Testis (tissue), 3 donors: ENCODE results near the gene MTERF4. TPM values are rescaled to one million over a fixed set of nuclear protein-coding genes. Genes with fewer than 3 reads are reported as not detected.

Source experiments
- DNase-seq: peaks from one replicate; pipeline ENCODE4 v3.0.0-alpha.2; 2019
- H3K27ac ChIP-seq, 2 donors: fragments of 200-600 bp; sonication (generic); one replicate each; pipeline ENCODE4 v1.5.1; 2019
- H3K27me3 ChIP-seq: fragments of 200-600 bp; sonication (generic); one replicate; pipeline ENCODE4 v1.5.1; 2019
- H3K36me3 ChIP-seq: fragments of 200-600 bp; sonication (generic); one replicate; pipeline ENCODE4 v1.5.1; 2017; ENCODE audit warnings: low read depth; ENCODE audit errors: missing control alignments
- H3K4me1 ChIP-seq: fragments of 200-600 bp; sonication (generic); one replicate; pipeline ENCODE4 v1.5.1; 2019
- H3K4me3 ChIP-seq, 2 donors: fragments of 200-600 bp; sonication (generic); one replicate each; pipeline ENCODE4 v1.5.1; 2017 to 2019
- H3K9me3 ChIP-seq: fragments of 200-600 bp; sonication (generic); one replicate; pipeline ENCODE4 v1.5.1; 2017
- POLR2A ChIP-seq: fragments of 450-650 bp; IDR thresholded peaks from one replicate; pipeline ENCODE4 v1.6.1; 2017; ENCODE audit warnings: antibody characterized with exemption, mild to moderate bottlenecking, moderate library complexity
- WGBS, 2 donors: methylation state at CpG; one replicate each; pipeline ENCODE4 v1.1.5; 2018; 5-methylcytosine and 5-hydroxymethylcytosine counted together
- intact Hi-C: fragments of 100-400 bp; cut with DNase I; formaldehyde crosslinking; loops from one replicate; pipeline ENCODE4 v1.15.1; 2023; ENCODE audit warnings: low total_unique reads
- polyA plus RNA-seq: library from polyadenylated mRNA; stranded (reverse); fragments of 350-450 nt; fragmentation: Illumina TruSeq; extraction: RNeasy Lipid Tissue Mini Kit (QIAGEN cat#74804); gene quantifications from one replicate; pipeline ENCODE4 v1.2.3, GENCODE V29; 2014; ENCODE audit warnings: low read depth, low replicate concordance; ENCODE audit not compliant: insufficient read depth
- total RNA-seq, 2 donors: library from RNA; depleted of rRNA; stranded (reverse); fragments of >200 nt; gene quantifications; one replicate each; pipeline ENCODE4 v1.2.3, GENCODE V29; 2016
- TF ChIP-seq, protein P1 (sequence below), 3 experiments: fragments of 450-650 bp in 2 of 3; fragments of 200-600 bp in 1 of 3; sonication (generic) in 1 of 3; IDR thresholded peaks; one replicate each; pipeline ENCODE4 v1.5.1; 2016 to 2019; ENCODE audit warnings: antibody characterized with exemption in 3 of 3, mild to moderate bottlenecking in 2 of 3, moderate library complexity in 1 of 3

MTERF4 gene
- total and polyA plus RNA-seq, 3 donors from 2014 or later, result 26.4 to 40.6 (median 37.3) TPM

DNA sequence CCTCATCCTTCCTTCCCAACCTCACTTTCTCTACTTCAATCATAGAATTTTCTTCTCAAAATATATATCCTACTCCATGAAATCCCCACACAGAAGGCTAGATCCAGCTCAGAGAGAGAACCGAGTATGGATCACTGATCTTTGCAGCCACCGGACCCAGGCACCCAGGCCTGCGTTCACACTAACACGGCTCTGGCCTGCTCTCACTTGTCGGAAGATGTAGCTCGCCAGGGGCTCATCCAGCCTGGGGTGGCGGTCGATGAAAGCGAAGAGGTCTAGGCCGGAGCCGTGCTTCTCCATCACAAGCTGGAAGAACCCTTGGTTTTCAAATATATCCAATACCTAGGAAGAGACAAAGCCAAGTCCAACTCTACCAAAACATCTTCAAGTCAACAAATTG lies 12.7 kb upstream of the MTERF4 start:
- no peak for DNase-seq
- H3K36me3 ChIP-seq, result no peaks in the 10 kb centered on the region
- 95 to 97% methylated on average over 11 of the region's 11 CpGs for WGBS, 2 donors
- H3K27ac ChIP-seq, result no peak overlapping the region
- TF ChIP-seq POLR2A, result no peak
- no peaks in the 10 kb centered on the region for H3K4me1 ChIP-seq
- no peaks in the 10 kb centered on the region for H3K9me3 ChIP-seq
- intact Hi-C loops, result no loop called here
- H3K27me3 ChIP-seq, result no peaks in the 10 kb centered on the region
- H3K4me3 ChIP-seq, result no peak overlapping the region

- H3K36me3 ChIP-seq, result no peaks in the 10 kb centered on the region
- no peaks in the 10 kb centered on the region for H3K27me3 ChIP-seq
- no peak overlapping the region for H3K27ac ChIP-seq
- intact Hi-C loops, result no loop called here
- no peak for DNase-seq
- no peaks in the 10 kb centered on the region for H3K4me1 ChIP-seq
- WGBS, 2 donors, result 86 to 90% methylated on average over 8 of the region's 8 CpGs
- H3K4me3 ChIP-seq, result no peak overlapping the region
- H3K9me3 ChIP-seq, result no peaks in the 10 kb centered on the region
- TF ChIP-seq POLR2A, result no peak
- TF ChIP-seq, protein P1, sequence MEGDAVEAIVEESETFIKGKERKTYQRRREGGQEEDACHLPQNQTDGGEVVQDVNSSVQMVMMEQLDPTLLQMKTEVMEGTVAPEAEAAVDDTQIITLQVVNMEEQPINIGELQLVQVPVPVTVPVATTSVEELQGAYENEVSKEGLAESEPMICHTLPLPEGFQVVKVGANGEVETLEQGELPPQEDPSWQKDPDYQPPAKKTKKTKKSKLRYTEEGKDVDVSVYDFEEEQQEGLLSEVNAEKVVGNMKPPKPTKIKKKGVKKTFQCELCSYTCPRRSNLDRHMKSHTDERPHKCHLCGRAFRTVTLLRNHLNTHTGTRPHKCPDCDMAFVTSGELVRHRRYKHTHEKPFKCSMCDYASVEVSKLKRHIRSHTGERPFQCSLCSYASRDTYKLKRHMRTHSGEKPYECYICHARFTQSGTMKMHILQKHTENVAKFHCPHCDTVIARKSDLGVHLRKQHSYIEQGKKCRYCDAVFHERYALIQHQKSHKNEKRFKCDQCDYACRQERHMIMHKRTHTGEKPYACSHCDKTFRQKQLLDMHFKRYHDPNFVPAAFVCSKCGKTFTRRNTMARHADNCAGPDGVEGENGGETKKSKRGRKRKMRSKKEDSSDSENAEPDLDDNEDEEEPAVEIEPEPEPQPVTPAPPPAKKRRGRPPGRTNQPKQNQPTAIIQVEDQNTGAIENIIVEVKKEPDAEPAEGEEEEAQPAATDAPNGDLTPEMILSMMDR (IDR thresholded peaks at IDR 0.05), result no peak
Measured at GRCh38 chr2:241112592-241112991, 10.5 kb upstream of the MTERF4 start.

GRCh38 chr2:241112046-241112445 lies 10.0 kb upstream of the MTERF4 start:
- intact Hi-C loops, result no loop called here
- Histone ChIP-seq H3K4me1 (no peaks in the 10 kb centered on the region), H3K27ac (no peak overlapping the region), H3K9me3 (no peaks in the 10 kb centered on the region), H3K4me3 (no peak overlapping the region), H3K27me3 (no peaks in the 10 kb centered on the region), H3K36me3 (no peaks in the 10 kb centered on the region)
- TF ChIP-seq, protein P1 (IDR thresholded peaks at IDR 0.05), result no peak
- no peak for TF ChIP-seq POLR2A
- DNase-seq, result no peak
- WGBS, 2 donors, result 97% methylated on average over 17 of the region's 17 CpGs

- intact Hi-C loops, result no loop called here
- Histone ChIP-seq H3K4me1 (no peaks in the 10 kb centered on the region), H3K9me3 (no peaks in the 10 kb centered on the region), H3K27me3 (no peaks in the 10 kb centered on the region), H3K27ac (no peak overlapping the region), H3K36me3 (no peaks in the 10 kb centered on the region), H3K4me3 (no peak overlapping the region)
- TF ChIP-seq, protein P1 (IDR thresholded peaks at IDR 0.05), result no peak
- TF ChIP-seq POLR2A, result no peak
- 88 to 93% methylated on average over 9 of the region's 9 CpGs for WGBS, 2 donors
- DNase-seq, result no peak
Measured at GRCh38 chr2:241111440-241111805, 9.3 kb upstream of the MTERF4 start.

GRCh38 chr2:241110607-241111439 lies 8.7 kb upstream of the MTERF4 start:
- no peaks in the 10 kb centered on the region for H3K9me3 ChIP-seq
- no peak for DNase-seq
- no peaks in the 10 kb centered on the region for H3K27me3 ChIP-seq
- intact Hi-C loops, result no loop called here
- H3K4me1 ChIP-seq, result no peaks in the 10 kb centered on the region
- no peak overlapping the region for H3K4me3 ChIP-seq
- TF ChIP-seq POLR2A, result no peak
- TF ChIP-seq, protein P1 (IDR thresholded peaks at IDR 0.05), result no peak
- no peaks in the 10 kb centered on the region for H3K36me3 ChIP-seq
- 91 to 92% methylated on average over 17 to 19 of the region's 19 CpGs for WGBS, 2 donors
- no peak overlapping the region for H3K27ac ChIP-seq
